ENCODE results near the gene PTPRN2.

DNA sequence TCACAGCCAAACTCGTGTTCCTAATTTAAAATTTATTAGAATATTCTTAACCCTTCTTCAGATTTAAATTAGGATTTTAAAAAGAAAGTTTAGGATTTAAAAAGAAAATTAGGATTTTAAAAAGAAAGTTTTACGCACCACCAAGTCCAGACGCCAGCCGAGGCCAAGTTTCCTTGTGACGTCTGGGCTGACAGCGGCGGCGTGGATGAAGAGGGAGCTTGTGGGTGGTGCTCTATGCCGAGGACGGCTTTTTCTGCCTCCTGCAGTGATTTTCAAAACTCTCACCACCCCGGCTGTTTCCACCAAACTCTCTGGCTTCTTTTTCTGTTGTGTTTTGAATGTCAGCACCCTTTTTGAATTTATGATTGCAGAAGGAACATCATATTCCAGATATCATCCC, 997.9 kb downstream of the PTPRN2 start:
- TF ChIP-seq, protein P1, sequence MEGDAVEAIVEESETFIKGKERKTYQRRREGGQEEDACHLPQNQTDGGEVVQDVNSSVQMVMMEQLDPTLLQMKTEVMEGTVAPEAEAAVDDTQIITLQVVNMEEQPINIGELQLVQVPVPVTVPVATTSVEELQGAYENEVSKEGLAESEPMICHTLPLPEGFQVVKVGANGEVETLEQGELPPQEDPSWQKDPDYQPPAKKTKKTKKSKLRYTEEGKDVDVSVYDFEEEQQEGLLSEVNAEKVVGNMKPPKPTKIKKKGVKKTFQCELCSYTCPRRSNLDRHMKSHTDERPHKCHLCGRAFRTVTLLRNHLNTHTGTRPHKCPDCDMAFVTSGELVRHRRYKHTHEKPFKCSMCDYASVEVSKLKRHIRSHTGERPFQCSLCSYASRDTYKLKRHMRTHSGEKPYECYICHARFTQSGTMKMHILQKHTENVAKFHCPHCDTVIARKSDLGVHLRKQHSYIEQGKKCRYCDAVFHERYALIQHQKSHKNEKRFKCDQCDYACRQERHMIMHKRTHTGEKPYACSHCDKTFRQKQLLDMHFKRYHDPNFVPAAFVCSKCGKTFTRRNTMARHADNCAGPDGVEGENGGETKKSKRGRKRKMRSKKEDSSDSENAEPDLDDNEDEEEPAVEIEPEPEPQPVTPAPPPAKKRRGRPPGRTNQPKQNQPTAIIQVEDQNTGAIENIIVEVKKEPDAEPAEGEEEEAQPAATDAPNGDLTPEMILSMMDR (IDR thresholded peaks at IDR 0.05; ENCODE audit: low read depth, low read length) = no peak
- TF ChIP-seq, protein P2, sequence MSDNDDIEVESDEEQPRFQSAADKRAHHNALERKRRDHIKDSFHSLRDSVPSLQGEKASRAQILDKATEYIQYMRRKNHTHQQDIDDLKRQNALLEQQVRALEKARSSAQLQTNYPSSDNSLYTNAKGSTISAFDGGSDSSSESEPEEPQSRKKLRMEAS (IDR thresholded peaks at IDR 0.05; ENCODE audit: low read depth, low read length) = no peak
